Measurements from ENCODE around the gene SMIM32.

SMIM32 gene

DNA sequence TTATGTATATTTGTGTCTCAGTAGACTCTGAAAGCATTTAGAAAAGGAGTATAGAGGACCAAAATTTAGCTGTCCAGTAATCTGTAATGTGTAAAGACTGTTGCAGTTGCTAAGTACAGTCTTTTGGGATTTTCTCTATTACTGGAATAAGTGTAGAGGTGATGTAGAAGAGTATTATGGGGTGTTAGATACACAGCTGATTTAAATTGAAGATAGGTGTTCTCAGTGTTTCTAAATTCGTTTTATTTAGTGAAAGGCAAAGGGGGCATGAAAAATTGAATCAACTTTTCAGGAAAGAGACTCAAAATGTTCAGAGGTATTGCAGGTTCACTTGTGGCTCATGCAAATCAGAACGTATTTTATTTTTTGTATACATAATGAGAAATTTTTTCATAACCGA lies 46.8 kb downstream of the SMIM32 start:
- no peak for TF ChIP-seq ZFX (IDR thresholded peaks at IDR 0.05; ENCODE audit: borderline replicate concordance)
- TF ChIP-seq, protein P1, sequence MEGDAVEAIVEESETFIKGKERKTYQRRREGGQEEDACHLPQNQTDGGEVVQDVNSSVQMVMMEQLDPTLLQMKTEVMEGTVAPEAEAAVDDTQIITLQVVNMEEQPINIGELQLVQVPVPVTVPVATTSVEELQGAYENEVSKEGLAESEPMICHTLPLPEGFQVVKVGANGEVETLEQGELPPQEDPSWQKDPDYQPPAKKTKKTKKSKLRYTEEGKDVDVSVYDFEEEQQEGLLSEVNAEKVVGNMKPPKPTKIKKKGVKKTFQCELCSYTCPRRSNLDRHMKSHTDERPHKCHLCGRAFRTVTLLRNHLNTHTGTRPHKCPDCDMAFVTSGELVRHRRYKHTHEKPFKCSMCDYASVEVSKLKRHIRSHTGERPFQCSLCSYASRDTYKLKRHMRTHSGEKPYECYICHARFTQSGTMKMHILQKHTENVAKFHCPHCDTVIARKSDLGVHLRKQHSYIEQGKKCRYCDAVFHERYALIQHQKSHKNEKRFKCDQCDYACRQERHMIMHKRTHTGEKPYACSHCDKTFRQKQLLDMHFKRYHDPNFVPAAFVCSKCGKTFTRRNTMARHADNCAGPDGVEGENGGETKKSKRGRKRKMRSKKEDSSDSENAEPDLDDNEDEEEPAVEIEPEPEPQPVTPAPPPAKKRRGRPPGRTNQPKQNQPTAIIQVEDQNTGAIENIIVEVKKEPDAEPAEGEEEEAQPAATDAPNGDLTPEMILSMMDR (IDR thresholded peaks at IDR 0.05), result no peak
- H3K27ac ChIP-seq, result no peak overlapping the region

DNA sequence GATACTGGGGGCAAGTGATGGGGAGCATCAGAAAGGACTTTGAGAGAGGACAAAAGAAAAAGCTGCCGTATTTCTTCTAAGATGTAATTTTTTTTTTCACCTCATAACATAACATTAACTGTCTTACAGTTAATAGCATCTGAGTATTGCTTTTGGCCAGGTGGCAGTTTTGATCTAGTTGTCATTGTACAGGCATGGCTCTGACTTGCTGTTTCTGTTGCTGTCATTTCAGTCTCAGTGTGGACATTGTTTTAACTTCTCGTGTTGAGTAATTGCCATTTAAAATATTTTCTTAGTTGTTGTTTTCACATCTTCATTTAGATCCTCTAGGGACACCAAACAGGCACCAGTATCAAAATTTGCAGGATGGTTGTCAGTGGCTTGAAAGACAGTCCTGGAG lies 47.9 kb downstream of the SMIM32 start:
- no peak for TF ChIP-seq ZFX (IDR thresholded peaks at IDR 0.05; ENCODE audit: borderline replicate concordance)
- TF ChIP-seq, protein P1 (IDR thresholded peaks at IDR 0.05), result no peak
- H3K27ac ChIP-seq, result no peak overlapping the region

DNA sequence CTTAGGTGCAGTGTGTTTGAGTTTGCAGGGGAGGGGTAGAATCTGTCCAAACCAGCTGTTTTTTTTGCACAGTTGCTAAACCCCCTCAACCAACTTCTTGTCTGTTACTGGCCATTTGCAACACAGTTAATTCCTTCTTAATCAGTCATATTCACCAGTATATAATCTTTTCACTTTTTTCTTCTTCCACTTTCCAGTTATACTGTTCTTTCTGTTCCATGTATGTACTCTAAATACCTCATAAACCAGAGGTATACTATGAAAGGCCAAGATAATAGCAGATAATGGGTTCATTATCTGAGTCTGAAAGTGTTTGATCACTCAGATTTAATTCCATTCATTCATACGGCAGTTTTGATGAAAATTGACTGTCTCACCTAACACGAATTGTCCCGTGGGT lies 49.2 kb downstream of the SMIM32 start:
- no peak for TF ChIP-seq ZFX (IDR thresholded peaks at IDR 0.05; ENCODE audit: borderline replicate concordance)
- TF ChIP-seq, protein P1 (IDR thresholded peaks at IDR 0.05), result no peak
- no peak overlapping the region for H3K27ac ChIP-seq

DNA sequence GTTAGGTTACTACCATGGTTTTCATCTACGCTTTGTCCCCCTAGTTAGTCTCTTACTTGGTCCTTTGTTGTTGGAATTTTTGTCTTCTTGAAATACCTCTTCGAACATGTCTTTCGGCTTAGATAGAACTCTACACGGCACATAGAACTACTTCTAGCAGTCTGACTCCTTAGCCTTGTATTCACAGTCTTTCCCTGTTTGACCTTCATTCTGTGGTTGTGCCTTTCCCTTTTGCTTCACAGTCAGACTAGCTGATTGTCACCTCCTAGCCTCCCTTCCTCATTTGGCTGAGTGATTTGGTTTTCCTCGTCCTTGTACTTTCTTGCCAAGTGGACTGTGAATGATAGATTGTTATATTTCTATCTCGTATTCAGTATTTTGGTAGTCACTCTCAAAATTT lies 49.6 kb downstream of the SMIM32 start:
- H3K27ac ChIP-seq, result no peak overlapping the region
- TF ChIP-seq ZFX (IDR thresholded peaks at IDR 0.05; ENCODE audit: borderline replicate concordance), result no peak

DNA sequence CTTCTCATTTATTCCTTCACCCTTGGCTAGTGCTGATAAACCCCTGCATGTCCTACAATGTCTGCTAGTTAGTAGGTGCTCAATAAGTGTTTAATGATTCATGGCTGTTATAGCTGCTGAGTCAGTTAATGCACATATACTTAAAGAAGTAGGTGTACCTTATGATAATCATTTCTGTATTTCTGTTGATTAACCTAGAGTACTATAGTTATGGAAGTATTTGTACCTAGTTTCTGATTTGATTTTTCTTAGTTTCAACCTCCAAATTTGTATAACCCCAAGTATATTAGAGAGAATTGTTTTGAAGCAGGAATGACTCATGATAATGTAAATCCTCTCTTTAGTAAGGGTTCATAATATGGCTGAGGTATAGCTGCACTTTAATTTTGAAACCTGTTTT lies 51.4 kb downstream of the SMIM32 start:
- TF ChIP-seq, protein P1 (IDR thresholded peaks at IDR 0.05), result no peak
- TF ChIP-seq ZFX (IDR thresholded peaks at IDR 0.05; ENCODE audit: borderline replicate concordance), result no peak
- H3K27ac ChIP-seq, result no peak overlapping the region

Measured in 22Rv1 (cell line).